Mesothelial cell of epicardium (in vitro differentiated cells): ENCODE results near the gene ATP6V0C. TPM values are rescaled to one million over a fixed set of nuclear protein-coding genes. Genes with fewer than 3 reads are reported as not detected.
A peak's percentile ranks its signal among the peaks of the same experiment; 100 is the strongest.

Experiments
- DNase-seq, 2 experiments: peaks; one replicate each; pipeline ENCODE4 v3.0.0; 2021; ENCODE audit warnings: low spot score in 2 of 2; ENCODE audit not compliant: unreplicated experiment in 2 of 2
- H3K27ac Mint-ChIP-seq: 2 replicates; pipeline ENCODE4 v1.8.0; 2021; ENCODE audit warnings: mixed read lengths
- H3K27me3 Mint-ChIP-seq: 2 replicates; pipeline ENCODE4 v1.8.0; 2021; ENCODE audit warnings: low read depth, mixed read lengths
- H3K36me3 Mint-ChIP-seq: 2 replicates; pipeline ENCODE4 v1.8.0; 2021; ENCODE audit warnings: mixed read lengths
- H3K4me1 Mint-ChIP-seq: 2 replicates; pipeline ENCODE4 v1.8.0; 2021; ENCODE audit warnings: mixed read lengths
- H3K4me3 Mint-ChIP-seq: 2 replicates; pipeline ENCODE4 v1.8.0; 2021; ENCODE audit warnings: mild to moderate bottlenecking, moderate library complexity, mixed read lengths
- H3K9me3 Mint-ChIP-seq: 2 replicates; pipeline ENCODE4 v1.8.0; 2021; ENCODE audit warnings: mixed read lengths
- total RNA-seq: library from RNA; stranded (reverse); gene quantifications from 3 replicates; pipeline ENCODE4 v1.2.1, GENCODE V29; 2021
- TF ChIP-seq, protein P1 (sequence below): fragments of 200-600 bp; sonication (generic); IDR thresholded peaks from one replicate; pipeline ENCODE4 v1.5.0; 2021; ENCODE audit warnings: antibody characterized with exemption; ENCODE audit not compliant: unreplicated experiment

Gene ATP6V0C
- total RNA-seq, 1 donor from 2014 or later: 143 TPM

DNA sequence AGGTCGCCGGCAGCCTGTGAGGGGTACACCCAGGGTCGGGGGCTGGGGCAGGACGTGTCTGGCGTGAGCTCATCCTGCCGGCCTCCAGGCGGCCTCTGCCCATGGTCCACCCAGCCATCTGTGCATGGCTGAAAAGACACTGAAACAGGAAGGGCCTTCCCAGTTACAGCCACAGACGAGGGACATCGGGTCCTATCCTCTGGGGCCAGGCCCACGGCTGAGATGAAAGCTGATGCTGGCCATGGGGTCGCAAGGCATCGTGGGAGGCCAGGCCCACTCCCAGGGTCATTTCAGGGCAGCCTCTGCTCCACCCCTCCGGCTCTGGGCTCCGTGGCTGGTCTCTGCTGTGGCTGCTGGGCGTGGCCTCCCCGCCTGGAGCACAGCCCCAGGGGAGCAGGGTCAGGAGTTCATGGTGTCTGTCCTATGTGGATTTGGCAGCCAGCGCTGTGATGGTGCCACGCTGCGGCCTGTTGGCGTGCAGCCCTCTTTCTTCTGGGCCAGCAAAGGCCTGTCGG is 16.6 kb upstream of the ATP6V0C start:
- Mint-ChIP-seq H3K4me3 (no peak overlapping the region), H3K27me3 (no peaks in the 10 kb centered on the region), H3K4me1 (peaks cover 5% of the 10 kb centered on the region), H3K9me3 (no peaks in the 10 kb centered on the region), H3K27ac (no peak overlapping the region), H3K36me3 (peaks cover 5% of the 10 kb centered on the region)
- TF ChIP-seq, protein P1, sequence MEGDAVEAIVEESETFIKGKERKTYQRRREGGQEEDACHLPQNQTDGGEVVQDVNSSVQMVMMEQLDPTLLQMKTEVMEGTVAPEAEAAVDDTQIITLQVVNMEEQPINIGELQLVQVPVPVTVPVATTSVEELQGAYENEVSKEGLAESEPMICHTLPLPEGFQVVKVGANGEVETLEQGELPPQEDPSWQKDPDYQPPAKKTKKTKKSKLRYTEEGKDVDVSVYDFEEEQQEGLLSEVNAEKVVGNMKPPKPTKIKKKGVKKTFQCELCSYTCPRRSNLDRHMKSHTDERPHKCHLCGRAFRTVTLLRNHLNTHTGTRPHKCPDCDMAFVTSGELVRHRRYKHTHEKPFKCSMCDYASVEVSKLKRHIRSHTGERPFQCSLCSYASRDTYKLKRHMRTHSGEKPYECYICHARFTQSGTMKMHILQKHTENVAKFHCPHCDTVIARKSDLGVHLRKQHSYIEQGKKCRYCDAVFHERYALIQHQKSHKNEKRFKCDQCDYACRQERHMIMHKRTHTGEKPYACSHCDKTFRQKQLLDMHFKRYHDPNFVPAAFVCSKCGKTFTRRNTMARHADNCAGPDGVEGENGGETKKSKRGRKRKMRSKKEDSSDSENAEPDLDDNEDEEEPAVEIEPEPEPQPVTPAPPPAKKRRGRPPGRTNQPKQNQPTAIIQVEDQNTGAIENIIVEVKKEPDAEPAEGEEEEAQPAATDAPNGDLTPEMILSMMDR: no peak
- no peak for DNase-seq

DNA sequence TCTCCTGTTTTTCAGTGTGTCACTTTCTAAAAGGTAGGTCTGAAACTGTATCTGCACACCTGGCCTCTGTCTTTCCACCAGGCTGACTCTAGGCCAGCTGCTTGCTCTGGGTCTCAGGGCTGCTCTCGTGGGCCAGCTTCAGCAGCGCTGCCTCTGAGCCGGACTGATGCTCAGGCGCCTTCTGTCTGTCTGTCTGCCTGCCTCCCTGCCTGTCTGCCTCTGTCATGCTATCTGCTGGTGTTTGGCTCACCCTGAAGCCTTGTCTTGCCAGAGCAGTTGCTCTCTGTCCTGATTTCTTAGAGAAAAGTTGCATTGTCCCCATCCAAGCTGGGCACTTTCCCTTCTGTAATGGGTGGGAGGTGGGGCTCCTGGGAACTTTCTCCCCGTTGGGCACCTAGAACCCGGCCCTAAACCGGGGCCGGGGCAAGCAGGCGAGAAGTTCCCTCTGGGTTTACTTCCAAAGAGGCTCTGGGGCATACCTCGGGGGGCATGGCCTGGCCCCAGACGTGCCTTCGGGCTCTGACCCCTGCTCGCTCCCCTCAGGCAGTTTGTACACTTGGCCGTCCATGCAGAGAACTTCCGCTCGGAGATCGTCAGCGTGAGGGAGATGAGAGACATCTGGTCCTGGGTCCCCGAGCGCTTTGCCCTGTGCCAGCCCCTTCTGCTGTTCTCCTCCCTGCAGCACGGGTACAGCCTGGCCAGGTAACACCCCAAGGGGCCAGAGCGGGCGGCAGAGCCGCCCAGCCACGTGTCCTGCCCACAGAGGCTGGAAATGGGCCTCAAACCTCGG is 15.9 kb upstream of the ATP6V0C start:
- Mint-ChIP-seq H3K9me3 (no peaks in the 10 kb centered on the region), H3K27ac (peak overlapping the region; percentile 69), H3K4me1 (peaks cover 12% of the 10 kb centered on the region), H3K36me3 (peaks cover 5% of the 10 kb centered on the region), H3K27me3 (no peaks in the 10 kb centered on the region), H3K4me3 (no peak overlapping the region)
- no peak for DNase-seq
- TF ChIP-seq, protein P1: no peak

DNA sequence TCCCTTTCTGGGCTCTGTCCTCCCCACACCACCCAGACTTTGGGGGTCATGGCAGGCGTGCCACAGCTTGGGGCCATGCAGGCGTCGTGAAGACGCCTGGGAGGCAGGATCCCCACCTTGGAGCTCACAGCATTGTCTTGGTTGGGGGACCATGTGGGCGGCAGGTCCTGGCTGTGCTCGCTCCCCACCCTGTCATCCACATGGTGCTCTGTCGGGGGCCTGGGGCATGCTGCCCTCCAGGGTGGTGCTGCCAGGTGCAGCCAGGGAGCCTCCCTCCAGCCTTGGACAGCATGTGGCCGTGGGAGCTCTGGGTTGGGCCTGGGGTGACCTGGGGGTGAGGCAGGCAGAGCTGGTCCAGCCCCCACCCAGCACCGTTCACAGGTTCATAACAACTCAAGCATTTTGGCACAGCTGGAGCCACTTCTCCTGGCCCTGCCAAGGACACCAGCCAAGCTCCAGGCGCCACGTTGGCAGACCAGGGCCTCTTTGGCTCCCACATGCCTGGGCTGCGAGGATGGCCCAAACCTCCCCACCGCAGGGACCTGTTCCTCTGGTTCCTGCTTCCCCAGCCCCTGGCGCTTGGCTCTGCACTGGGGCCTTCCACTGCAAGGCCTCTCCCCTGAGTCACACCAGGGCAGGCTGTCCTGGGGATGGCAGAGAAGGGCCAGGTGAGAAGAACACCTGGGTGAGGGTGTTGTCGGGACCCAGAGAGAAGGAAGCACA is 15.1 kb upstream of the ATP6V0C start:
- no peak for DNase-seq
- H3K27me3 Mint-ChIP-seq: no peaks in the 10 kb centered on the region
- no peak overlapping the region for H3K27ac Mint-ChIP-seq
- peaks cover 5% of the 10 kb centered on the region for H3K36me3 Mint-ChIP-seq
- no peaks in the 10 kb centered on the region for H3K9me3 Mint-ChIP-seq
- no peak overlapping the region for H3K4me3 Mint-ChIP-seq
- H3K4me1 Mint-ChIP-seq: peaks cover 13% of the 10 kb centered on the region
- TF ChIP-seq, protein P1: no peak

DNA sequence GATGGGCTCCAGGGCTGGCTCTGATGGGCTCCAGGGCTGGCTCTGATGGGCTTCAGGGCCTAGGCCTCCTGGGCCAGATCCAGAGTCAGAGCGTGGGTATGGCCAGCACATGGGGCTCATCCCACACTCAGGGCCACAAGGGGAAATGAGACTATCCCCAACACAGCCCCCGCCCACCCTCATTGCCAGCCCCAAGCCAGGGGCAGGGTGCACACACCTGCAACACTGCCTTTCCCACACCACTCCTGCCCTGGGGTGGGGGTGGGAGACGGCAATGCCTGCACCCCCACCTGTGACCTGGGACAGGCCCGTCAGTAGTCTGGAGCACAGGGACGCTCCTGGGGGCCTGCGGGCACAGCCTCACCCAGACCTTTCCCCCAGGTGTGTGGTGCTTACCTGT is 14.3 kb upstream of the ATP6V0C start:
- no peak for DNase-seq
- Mint-ChIP-seq H3K9me3 (no peaks in the 10 kb centered on the region), H3K27me3 (no peaks in the 10 kb centered on the region), H3K27ac (no peak overlapping the region), H3K36me3 (peaks cover 5% of the 10 kb centered on the region), H3K4me1 (peaks cover 13% of the 10 kb centered on the region), H3K4me3 (no peak overlapping the region)
- TF ChIP-seq, protein P1: no peak

DNA sequence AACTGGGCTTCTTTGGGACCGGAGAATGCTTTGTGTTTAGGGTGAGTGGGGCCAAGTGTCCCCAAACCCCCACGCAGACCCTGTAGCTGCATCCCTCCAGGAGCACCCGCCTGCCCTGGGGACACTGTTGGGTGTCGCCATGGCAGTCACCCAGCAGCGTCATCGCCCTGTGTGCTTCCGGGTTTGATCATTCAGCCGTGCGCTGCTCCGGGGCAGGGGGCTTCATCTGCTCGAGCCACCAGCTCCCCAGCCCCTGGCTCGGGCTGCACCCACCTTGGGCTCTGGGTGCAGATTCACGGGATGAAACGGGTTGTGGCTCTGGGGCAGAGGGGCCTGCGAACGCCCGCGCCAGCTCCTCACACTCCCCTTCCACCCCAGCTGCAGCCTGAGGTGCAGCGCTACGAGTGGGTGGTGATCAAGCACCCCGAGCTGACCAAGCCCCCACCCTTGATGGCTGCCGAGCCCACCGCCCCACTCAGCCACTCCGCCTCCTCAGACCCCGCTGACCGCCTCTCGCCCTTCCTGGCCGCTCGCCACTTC is 13.8 kb upstream of the ATP6V0C start:
- Mint-ChIP-seq H3K4me1 (peaks cover 18% of the 10 kb centered on the region), H3K27ac (no peak overlapping the region), H3K27me3 (no peaks in the 10 kb centered on the region), H3K4me3 (no peak overlapping the region), H3K9me3 (no peaks in the 10 kb centered on the region), H3K36me3 (peaks cover 5% of the 10 kb centered on the region)
- DNase-seq: no peak
- TF ChIP-seq, protein P1: no peak
